Activated CD4-positive, CD25-positive, alpha-beta regulatory T cell (primary cell): ENCODE results near the gene USP7.
"Not testable (repeated sequence)": the region's sequence is repeated elsewhere in the genome, so short reads cannot be mapped to it uniquely, and the experiment has no call there.

Experiments
- DNase-seq, 4 experiments: peaks; one replicate each; lab custom pipeline; 2025; lab: John Stamatoyannopoulos, UW

Gene USP7

DNA sequence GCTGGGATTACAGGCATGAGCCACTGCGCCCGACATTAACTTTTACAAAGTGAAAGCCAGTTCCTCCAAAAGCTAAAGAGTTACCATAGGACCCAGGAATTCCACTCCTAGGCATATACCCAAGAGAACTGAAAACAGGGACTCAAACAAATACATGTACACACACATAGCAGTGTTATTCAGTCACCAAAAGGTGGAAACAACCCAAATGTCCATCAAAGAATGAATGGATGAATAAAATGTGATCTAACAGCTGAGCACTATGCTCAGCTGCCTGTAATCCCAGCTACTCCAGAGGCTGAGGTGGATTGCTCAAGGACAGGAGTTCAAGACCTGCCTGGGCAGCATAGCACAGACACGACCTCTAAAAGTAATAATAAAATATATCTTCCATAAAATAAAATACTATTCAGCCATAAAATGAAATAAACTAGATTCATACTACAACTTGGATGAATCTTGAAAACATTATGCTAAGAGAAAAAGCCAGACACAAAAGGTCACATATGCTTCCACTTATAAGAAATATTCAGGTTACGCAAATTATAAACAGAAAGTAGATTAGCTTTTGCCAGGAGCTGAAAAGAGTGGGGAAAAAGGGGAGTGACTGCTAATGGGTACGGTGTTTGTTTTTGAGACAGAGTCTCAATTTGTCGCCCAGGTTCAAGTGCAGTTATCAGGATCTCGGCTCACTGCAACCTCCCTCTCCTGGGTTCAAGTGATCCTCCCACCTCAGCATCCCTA lies 9.3 kb upstream of the USP7 start:
- no peak for DNase-seq

DNA sequence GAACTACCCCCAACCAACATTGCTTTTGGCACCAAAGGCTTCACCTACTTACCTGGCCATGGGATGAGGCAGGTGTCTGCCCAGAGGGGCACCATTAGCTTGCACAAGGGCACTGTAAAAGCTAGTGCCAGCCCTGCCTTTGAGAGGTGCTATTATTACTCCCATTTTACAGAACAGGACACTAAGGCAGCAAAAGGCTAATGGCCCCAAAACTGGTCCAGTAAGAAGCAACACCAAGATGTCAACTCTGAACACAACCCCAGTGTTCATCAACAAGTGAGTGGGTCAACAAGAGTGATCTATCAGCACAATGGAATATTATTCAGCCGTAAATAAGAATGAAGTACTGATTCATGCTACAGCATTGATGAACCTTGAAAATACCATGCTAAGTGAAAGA lies 7.7 kb upstream of the USP7 start:
- DNase-seq: no peak

DNA sequence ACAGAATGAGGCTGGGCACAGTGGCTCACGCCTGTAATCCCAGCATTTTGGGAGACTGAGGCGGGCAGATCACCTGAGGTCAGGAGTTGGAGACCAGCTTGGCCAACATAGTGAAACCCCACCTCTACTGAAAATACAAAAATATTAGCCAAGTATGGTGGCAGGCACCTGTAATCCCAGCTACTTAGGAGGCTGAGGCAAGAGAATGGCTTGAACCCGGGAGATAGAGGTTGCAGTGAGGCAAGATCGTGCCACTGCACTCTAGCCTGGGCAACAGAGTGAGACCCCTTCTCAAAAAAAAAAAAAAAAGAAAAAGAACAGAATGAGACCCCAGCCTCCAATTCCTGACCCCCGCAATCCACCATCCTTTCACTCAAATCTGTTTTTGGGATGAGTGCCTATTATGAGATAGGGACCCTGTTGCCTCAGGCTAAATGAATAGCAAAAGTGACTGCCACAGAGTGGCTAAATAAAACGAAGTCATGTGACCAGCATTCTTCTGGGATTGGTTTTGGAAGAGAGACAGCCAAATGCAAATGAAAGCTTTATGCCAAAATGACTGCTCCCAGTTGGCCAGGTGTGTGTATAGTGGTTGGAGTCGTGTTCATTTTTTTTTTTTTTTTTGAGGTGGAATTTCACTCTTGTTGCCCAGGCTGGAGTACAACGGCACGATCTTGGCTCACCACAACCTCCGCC lies 5.6 kb upstream of the USP7 start:
- DNase-seq: not testable (repeated sequence)

DNA sequence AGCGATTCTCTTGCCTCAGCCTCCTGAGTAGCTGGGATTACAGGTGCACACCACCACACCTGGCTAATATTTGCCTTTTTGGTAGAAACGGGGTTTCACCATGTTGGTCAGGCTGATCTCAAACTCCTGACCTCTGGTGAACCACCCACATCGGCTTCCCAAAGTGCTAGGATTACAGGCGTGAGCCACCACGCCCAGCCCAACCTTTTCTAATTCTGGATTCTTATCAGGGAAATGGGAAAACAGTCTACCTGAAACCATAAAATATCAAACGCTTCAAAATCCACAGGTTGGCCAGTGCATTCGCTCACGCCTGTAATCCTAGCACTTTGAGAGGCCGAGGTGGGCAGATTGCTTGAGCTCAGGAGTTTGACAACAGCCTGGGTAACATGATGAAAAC lies 4.3 kb upstream of the USP7 start:
- DNase-seq: not testable (repeated sequence)

DNA sequence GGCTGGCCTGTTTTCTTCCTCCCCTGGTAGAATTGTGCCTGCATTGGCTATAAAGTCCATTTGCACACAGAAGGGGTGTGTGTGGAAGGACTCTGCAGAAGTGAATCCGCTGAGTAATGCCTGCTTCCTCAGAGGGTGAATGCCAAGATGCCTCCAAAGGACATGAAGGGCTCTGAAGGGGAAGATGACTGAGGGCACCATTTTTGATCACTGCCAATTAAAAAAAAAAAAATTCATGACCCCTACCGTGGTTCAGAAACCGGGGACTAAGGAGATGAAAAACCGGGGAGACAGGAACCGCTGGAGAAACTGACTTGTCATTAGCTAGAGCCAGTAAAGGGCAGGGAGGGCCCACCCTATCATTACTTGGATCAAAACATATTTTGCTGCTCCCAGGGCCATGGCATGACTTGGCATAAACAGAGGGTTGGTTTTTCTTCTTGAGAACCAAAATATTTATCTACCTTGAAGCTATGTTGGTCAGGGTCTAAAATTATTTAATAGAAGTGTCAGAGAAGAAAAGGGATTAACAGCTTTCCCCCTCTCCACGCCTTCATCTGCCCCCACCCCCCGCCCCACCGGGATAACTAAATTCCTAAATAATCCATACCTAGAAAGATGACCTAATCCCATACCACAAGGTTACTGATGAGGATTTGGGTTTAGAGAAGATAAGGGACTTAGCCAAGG lies 3.6 kb upstream of the USP7 start:
- DNase-seq: no peak

DNA sequence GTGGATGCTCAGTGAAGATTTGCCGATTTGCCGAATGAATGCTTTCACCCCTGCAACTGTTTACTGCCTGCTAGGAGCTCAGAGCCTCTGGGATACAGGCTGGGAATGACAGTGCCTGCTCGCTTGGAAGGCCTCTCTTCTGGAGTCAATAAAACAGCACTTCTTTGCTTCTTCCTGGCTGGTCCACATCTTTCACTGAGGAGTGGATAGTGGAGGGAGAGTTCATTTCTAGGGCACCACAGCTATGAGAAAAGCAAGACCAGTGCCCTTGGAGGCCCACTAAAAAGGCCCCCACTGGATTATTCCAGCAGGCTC lies 3.1 kb upstream of the USP7 start:
- DNase-seq: no peak

DNA sequence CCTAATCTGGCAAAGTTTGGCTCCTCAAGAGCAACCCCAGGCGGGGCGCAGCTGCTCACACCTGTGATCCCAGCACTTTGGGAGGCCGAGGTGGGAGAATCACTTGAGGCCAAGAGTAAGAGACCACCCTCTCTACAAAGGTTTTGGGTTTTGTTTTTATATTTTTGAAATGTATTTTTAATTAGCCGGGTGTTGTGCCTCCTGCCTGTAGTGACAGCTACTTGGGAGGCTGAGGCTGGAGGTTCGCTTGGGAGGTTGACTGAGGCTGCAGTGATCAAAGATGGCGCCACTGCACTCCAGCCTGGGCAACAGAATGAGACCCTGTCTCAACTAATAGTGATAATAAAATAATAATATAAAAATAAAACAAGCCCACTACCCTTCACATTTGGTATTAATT lies 756 bp upstream of the USP7 start:
- no peak for DNase-seq

DNA sequence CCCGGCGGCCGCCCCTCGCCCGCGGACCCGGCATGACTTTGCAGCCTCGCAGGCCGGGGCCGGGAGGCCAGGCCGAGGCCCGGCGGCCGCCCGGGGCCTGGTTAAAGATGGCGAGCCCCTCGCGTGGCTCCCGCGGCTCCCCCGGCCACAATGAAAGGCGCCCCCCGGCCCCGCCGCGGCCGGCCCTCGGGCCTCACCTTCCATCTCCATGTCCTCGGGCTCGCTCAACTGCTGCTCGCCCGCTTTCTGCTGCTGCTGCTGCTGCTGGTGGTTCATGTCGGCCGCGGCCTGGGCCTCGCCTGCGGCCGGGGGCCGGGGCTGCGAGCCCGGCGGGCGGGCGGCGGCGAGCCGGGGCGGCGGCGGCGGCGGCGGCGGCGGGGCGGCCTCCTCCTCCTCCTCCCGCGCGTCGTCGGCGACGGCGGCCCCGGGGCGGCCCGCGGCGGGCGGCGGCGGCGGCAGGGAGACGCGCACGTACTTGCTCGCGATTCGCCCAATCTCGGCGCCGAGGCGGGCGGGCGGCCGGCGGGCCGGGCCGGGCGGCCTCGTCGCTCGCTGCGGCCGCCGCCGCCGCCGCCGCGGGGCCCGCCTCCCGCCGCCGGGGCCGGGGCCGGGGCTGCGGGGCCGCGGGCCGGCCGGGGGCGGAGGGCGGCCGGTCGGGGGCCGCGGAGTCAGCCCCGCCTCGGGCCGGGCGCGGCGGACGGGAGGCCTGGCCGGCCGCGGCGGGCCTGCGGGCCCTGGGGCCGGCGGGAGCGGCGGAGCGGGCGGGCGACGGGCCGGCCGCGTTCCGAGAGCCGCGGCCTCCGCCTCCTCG lies 491 bp downstream of the USP7 start:
- DNase-seq: no peak

DNA sequence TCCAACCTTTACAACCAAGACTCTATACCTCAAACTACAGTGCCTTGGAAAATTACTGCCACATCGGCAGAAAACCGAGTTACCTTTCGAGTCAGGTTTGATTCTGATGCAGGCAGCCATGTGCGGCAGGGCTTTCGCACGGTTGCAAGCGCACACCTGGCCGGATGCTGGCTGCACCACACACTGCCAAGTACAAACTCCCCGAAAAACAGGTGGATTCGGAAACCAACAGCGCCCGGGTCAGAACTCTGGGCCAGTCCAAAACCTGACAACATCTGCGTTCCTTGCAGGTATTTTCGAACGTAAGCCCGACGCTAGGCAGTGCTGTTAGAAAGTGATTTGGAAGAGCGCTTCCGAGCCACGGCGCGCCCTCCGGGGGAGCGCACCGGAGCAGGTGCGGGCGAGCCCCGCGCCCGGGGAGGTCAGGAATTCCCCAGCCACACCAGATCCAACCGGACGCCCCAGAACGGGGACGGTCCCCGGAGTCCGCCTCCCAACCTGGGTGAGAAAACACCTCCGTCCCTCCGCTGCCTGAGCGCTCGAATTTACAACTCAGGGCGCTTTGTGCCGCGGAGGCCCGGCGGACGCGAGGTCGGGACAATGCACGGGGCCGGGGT lies 1.2 kb downstream of the USP7 start:
- peak in 3 of 4 experiments; percentile 15 to 56 (median 51) for DNase-seq

DNA sequence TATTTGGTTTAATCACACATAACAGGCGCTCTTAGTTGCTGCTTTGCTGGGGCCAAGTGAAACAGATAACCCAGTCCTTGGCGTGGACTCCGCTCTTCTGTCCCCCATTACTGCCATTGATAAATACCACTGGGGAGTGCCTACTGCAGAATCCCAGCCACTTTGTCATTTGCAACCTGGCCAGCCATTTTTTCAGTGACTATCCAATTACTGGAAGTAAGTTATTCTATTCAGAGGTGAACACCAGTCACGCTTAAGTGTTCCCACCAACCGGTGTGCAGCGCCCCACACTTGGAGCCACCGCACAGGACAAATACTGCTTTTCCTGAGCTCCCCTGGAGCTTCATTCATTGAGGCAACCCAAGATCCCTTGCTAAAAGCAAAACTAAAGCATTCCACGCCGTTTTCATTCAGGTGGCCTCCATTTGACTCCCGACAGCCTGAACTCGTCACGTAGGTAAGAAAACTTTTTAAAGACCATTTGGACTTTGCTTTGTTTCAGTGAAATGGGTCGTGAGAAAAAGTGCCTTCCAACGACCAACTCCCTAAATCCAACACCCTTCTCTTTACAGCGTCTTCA lies 1.8 kb downstream of the USP7 start:
- no peak for DNase-seq

DNA sequence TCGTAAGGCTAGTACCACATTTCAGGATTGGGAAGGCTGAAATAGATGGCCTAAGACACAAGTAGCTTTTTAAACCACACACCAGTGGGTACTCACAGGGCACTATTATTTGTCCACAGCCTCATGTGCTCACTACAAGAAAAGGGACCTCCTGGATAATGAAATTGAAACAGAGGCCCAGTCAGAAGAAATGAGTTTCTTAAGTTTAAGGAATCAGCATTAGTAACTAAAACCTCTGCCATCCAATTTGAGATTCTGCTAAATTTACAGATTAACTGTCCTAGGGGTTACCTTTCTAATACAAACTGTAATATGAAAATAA lies 3.0 kb downstream of the USP7 start:
- no peak for DNase-seq

DNA sequence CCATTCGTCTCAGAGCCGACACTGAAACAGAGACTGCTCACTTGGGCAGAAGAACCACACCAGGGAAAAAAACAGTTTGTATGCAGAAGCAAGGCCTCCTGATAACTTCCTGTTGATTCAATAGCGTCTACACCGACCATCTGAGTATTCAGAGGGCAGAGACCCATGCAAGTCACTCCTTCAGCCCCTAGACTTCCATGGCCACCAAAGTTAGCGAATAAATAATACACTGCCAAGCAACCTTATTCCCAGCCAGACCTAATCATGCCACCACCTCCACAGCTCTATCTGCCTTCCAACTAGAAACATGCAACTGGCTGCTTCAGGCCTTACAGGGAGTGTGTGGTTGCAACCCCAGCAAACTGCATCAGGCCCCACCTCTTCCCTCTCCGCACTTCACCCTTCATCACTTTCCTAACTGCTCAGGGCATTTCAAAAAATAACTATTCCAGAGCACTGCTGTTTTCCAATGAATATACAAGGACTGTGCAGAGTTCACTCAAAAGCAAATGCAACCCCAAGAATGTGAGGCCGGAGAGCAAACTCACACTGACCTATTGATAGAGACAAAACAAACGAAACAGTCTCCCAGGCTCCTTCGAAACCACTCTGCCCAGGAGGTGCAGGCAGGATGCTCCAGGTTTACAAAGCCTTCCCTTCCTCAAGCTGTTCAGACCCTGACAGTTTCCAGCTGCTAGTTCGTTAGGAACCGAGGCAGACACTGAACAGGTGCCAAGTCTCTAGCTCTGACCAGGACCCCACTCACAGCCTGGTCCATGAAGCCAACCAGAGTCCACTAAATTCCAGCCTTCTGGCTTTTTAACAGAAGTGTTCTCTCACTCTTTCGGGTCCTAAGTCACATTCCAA lies 3.6 kb downstream of the USP7 start:
- no peak for DNase-seq

DNA sequence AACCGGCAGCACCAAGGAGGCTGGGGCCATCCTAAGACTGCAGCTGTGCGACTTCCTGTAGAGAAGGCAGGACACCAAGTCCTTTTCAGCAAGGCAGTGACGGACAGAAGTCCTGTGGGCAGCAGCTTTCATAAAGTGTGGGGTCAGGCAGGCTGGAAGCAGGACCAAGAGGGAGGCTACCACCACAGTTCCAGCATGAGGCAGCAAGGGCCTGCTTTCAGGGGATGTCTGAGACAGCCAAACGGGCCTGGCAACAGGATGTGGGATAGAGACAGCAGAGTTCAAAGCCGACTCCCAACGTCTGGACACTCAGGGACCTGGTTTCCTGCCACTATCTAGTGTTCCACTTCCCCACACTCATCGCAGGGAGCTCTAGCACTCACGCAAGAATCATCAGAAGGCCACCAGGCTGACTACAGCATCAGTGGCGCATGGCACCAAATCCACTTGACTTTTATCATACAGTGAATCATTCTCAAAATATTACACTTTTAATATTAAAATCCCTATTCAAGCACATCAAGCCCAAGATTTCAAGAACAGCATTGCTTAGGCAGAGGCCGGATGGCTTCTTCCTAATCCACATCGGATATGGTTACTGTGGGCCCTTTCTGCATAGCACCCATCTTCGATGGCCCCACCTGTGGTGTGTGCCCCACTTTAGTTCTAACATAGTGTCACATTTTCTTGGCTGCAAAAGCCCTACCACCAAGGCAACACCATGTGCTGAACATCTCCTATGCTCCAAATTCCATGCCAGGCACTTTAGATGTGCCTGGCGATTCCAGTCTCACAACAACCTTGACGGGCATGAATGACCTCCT lies 5.2 kb downstream of the USP7 start:
- DNase-seq: no peak

DNA sequence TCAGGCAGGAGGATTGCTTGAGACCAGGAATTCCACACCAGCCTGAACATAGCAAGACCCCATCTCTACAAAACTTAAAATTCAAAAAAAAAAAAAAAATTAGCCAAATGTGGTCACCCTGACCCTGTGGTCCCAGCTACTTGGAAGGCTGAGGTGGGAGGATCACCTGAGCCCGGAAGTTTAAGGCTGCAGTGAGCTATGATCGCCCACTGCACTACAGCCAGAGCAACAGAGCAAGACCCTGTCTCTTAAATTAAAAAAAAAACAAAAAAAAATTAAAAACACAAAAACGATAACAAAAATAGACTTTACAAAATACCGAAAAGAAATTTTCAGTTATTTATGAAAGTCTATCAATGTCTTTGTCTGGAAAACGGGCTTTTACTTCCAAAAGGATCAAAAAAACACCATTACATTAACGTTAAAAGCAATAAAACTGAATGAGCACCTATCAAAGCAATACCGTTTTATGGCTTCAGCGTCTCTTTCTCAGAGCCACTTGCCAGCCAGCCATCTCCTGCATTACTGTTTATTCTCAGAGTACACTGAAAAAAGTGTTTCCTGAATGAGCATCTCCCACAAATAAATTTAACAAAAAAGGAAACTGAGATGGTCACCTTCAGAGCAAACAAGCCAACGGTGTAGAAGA lies 6.1 kb downstream of the USP7 start:
- DNase-seq: no peak

DNA sequence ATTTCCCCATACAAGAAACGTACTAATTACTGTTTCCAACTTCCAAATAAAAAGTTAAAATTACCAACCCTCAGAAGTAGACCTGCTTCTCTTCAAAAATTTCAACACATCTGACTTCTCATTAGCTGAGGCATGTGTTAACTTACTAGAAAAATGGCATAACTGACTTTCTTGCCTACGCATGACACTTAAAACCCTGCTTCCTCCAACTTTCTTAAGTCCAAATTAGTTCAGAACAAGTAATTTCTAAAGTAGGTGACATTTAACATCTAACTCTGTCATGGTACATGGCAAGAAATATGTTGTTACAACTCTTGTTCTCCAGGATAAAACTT lies 6.7 kb downstream of the USP7 start:
- no peak for DNase-seq

DNA sequence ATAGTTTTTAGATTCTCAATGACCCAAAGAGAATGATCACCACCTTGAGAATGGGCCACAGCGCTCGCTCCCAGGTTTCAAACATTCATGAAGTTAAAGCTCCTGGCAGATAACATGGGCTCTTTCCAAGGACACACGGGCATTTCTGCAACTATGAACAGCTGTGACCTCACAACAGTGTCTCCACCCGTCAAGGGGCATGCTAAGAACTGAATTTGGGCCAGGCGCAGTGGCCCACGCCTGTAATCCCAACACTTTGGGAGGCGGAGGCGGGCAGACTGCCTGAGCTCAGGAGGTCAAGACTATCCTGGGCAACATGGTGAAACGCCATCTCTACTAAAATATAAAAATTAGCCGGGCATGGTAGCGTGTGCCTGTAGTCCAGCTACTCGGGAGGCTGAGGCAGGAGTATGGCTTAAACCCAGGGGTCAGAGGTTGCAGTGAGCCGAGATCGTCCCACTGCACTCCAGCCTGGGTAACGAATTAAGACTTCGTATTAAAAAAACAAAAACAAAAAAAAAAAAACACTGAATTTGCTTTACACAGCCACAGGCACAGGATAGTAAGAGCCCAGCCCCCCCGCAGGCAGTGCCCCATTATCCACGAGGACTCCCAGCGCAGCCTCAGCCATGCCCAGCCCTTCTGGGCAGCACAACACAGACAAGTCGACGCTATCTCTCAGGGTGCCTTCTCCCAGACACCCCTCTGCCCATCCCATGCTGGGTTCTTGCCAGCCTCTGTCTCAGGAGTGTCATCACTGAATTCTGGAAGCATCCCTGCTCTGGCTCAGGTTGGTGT lies 7.2 kb downstream of the USP7 start:
- no peak for DNase-seq

DNA sequence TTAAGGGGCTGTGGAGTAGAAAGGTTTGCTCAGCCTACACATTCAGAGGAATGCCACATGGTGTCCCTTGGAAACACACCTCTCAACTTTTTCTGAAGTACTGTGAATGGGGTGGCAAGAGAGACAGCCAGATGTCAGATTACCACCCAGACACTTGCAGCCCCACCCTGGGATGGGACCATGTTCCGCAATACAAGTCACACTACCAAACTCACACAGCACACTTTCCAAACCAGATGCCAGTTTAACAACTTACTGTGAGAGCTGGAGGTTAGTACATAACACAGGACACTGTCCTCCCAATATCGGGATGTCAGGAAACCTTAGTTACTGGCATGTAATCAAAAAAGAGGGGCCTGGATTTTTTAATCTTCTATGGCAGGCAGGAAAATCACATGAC lies 7.9 kb downstream of the USP7 start:
- no peak for DNase-seq

DNA sequence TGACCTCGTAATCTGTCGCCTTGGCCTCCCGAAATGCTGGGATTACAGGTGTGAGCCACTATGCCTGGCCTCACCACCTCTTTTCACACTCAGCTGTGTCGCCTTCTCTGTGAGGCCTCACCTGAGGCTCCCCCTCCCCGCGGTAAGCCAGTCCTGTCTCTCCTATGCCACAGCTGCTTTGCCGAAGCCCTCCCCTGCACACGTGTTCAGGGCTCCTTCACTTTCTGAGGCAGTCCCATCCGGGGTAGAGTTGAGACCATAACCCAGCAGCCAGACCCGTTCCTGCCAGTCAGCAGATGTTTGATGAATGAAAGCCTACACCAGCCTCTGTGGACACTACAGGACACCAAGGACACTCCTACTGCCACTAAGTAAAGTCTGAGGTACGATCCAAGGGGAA lies 10.6 kb downstream of the USP7 start:
- DNase-seq: no peak

DNA sequence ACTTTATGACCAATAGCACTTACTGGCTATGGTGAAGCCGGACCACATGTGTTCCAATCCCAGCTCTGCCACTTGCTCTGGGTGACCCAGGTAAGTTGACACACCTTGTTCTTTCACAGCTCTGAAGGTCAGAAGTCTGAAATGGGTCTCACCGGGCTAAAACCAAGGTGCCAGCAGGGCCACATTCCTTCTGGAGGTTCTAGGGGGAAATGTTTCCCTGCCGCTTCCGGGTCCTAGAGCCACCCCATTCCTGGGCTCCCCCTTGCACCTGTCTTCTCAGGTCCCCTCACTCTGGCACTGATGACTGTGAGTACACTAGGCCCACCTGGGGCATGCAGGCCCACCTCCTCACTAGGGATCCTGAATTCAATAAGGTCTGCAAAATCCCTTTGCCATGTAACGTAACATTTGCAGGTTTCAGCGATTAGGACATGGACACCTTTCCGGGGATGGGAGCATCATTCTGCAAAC lies 11.4 kb downstream of the USP7 start:
- DNase-seq: no peak
